ENCODE data around the gene SPOP. TPM values are rescaled to one million over a fixed set of nuclear protein-coding genes. Genes with fewer than 3 reads are reported as not detected.

Gene SPOP
- total and polyA plus RNA-seq, 9 of the 15 experiments (the other 6 are each of a cell fraction or from before 2014, with no cell fraction given), result 34.2 to 65.9 (median 39.7) TPM

DNA sequence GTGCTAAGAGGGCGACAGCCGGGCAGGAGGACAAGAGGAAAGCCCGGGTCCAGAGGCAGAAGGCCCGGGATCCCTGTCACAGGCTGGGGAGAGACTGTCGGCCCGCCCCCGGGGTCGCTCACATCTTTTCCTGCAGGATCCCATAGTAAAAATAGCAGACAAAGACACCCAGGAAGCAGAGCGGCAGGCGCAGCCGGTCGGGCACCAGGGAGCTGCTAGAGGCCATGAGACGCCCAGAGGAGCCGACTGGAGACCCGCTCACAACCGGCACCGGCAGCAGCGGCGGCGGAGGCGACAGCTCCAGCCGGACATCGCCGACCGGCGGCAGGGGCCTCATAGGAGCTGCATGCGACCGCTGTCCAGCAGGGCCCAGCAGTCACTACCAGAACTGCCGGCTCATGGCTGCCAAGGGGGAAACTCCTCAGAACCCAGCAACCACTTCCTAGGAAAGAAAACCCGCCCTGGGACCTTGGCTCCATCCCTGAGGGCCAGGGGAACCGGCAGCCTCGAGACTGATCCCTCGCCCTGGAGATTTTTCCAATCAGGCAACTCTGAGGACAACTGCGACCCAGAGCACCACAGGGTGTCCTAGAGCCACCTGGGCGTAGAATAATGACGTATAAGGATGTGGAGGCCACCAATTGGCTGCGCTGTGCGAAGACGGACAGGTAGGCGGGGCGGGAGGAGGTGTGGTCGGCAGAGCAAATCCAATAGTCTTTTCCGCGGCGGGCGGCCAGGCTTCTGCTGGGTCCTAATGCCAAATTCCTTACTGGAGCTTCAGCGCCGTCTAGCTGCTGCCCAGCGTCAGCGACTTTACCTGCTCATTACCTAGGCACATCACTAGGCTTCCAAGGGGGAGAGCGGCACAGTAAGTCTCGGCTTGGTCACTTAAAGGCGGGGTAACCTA, 30.0 kb upstream of the SPOP start, which contains the start of gene SLC35B1:
Gene SLC35B1 (minus strand): TSS at position 357 of the 907 bp plus-strand sequence. CDS start 131 bp downstream, at position 226.
- FAIRE-seq (peak; percentile 99), ATAC-seq (peak; percentile 96), DNase-seq (ENCODE audit: extremely low read depth in 1 of 4, low spot score in 3 of 4) (peak; percentile 96 to 99 (median 98))
- ChIA-PET POLR2A (interaction anchor here (0.5 to 3.5 kb wide), 27 partner anchors 9 to 1659 kb away, joined by 3 to 23 read pairs (median 4); partner anchors contain the start of genes FAM117A, KAT7, NFE2L1 and SPOP), CTCF (ENCODE audit: low intra/inter-chr PET ratio) (interaction anchor here (1.0 to 2.6 kb wide), 4 partner anchors 12 to 138 kb away, joined by 4 to 19 read pairs (median 10); no protein-coding TSS in a partner anchor)
- Histone ChIP-seq H2AFZ (ENCODE audit: low read depth, low read length) (peak within 1 kb of the TSS; percentile 94), H3K27me3 (ENCODE audit: control insufficient read depth in 2 of 2, insufficient read depth in 2 of 2, low read length in 2 of 2) (no peaks in the 10 kb centered on the region), H3K27ac (ENCODE audit: extremely low read depth, low read depth, low read length) (peak within 1 kb of the TSS; percentile 98), H3K9ac (ENCODE audit: insufficient read depth in 1 of 2, low read depth in 2 of 2, low read length in 2 of 2) (peak within 1 kb of the TSS; percentile 97 to 99), H3K79me2 (ENCODE audit: control insufficient read depth, insufficient read depth, low read length) (peaks cover 17% of the 10 kb centered on the region), H3K9me3 (replicated peaks; ENCODE audit: control insufficient read depth, insufficient read depth, low read depth, low read length) (no peaks in the 10 kb centered on the region), H3K4me1 (replicated peaks in 1 of 2; ENCODE audit: control insufficient read depth in 2 of 2, insufficient read depth in 2 of 2, low read length in 2 of 2) (peaks cover 6 to 18% of the 10 kb centered on the region in 2 experiments; a peak in 4 of 5 replicates), H3K4me3 (peak within 1 kb of the TSS; percentile 85), H4K20me1 (replicated peaks; ENCODE audit: control insufficient read depth, insufficient read depth, low read length) (no peaks in the 10 kb centered on the region), H3K36me3 (ENCODE audit: control insufficient read depth, insufficient read depth, low read length) (peaks cover 65% of the 10 kb centered on the region; the same call in 2 of the 3 replicates), H3K9me1 (ENCODE audit: control insufficient read depth, insufficient read depth, low read length) (no peaks in the 10 kb centered on the region), H3K4me2 (ENCODE audit: insufficient read depth, low read length) (peak within 1 kb of the TSS; percentile 86)
- no TSS peak for BruUV-seq (replicated peaks)
- under 1% methylated on average over 48 of the region's 53 CpGs for whole genome bisulfite sequencing (ENCODE audit: insufficient coverage, low coverage, missing lambda C conversion rate)
- intact Hi-C loops (cut with micrococcal nuclease), result loop anchor here (1.0 to 5.0 kb wide), 4 partner anchors 31 to 144 kb away; partner anchors contain the start of gene FAM117A
- in situ Hi-C loops (cut with MboI), result loop anchor here (5.0 kb wide), 3 partner anchors 79 to 294 kb away; partner anchors contain the start of genes KAT7 and TAC4
- TF ChIP-seq HDAC3 (IDR thresholded peaks at IDR 0.05; ENCODE audit: borderline replicate concordance, partially characterized antibody) (no peak), ZNF785 (CRISPR knock-in tag; IDR thresholded peaks at IDR 0.05) (no peak), ZNF3 (CRISPR knock-in tag; IDR thresholded peaks at IDR 0.05) (no peak), FOXK1 (CRISPR knock-in tag; IDR thresholded peaks at IDR 0.05; ENCODE audit: borderline replicate concordance) (no peak), RAD51 (IDR thresholded peaks at IDR 0.05; ENCODE audit: borderline replicate concordance, low read depth) (no peak), ZNF79 (CRISPR knock-in tag; IDR thresholded peaks at IDR 0.05; ENCODE audit: low read depth) (no peak), PYGO2 (tag; IDR thresholded peaks at IDR 0.05) (no peak), CC2D1A (IDR thresholded peaks at IDR 0.05) (peak; percentile 96), FOXJ3 (CRISPR knock-in tag; IDR thresholded peaks at IDR 0.05) (no peak), NCOA6 (IDR thresholded peaks at IDR 0.05) (no peak), MYC (IDR thresholded peaks at IDR 0.05; ENCODE audit: low read depth, low read length) (peak; percentile 58; the same call in 1 of the 2 replicates), MYC (CRISPR knock-in tag; IDR thresholded peaks at IDR 0.05; ENCODE audit: borderline replicate concordance, low read depth) (no peak), ZNF274 (IDR thresholded peaks at IDR 0.05; ENCODE audit: borderline replicate concordance, low read depth, low read length) (no peak), ZNF707 (CRISPR knock-in tag; conservative IDR thresholded peaks at IDR 0.05) (no peak), NR4A1 (CRISPR knock-in tag; IDR thresholded peaks at IDR 0.05) (no peak), NR4A1 (tag; IDR thresholded peaks at IDR 0.05) (no peak), GTF2E2 (tag; IDR thresholded peaks at IDR 0.05) (0 out of 2 replicates have a peak, but pooled peaks have one; percentile 27), NR2C2 (CRISPR knock-in tag; IDR thresholded peaks at IDR 0.05) (peak; percentile 16; the same call in 1 of the 2 replicates), NR2C2 (tag; IDR thresholded peaks at IDR 0.05) (peak; percentile 84; the same call in 1 of the 2 replicates)
- TF ChIP-seq, protein P1, sequence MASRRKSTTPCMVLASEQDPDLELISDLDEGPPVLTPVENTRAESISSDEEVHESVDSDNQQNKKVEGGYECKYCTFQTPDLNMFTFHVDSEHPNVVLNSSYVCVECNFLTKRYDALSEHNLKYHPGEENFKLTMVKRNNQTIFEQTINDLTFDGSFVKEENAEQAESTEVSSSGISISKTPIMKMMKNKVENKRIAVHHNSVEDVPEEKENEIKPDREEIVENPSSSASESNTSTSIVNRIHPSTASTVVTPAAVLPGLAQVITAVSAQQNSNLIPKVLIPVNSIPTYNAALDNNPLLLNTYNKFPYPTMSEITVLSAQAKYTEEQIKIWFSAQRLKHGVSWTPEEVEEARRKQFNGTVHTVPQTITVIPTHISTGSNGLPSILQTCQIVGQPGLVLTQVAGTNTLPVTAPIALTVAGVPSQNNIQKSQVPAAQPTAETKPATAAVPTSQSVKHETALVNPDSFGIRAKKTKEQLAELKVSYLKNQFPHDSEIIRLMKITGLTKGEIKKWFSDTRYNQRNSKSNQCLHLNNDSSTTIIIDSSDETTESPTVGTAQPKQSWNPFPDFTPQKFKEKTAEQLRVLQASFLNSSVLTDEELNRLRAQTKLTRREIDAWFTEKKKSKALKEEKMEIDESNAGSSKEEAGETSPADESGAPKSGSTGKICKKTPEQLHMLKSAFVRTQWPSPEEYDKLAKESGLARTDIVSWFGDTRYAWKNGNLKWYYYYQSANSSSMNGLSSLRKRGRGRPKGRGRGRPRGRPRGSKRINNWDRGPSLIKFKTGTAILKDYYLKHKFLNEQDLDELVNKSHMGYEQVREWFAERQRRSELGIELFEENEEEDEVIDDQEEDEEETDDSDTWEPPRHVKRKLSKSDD (conservative IDR thresholded peaks at IDR 0.05; ENCODE audit: low read length), result peak; percentile 30; the same call in 1 of the 2 replicates
